HG03159 (cell line): Measurements from ENCODE around the gene DNLZ.

Experiments
- ATAC-seq: cut with Tn5 transposase; IDR thresholded peaks from one replicate; pipeline ENCODE4 v1.9.1; 2021; ENCODE audit warnings: mild to moderate bottlenecking, moderate library complexity; ENCODE audit not compliant: unreplicated experiment

Gene DNLZ

DNA sequence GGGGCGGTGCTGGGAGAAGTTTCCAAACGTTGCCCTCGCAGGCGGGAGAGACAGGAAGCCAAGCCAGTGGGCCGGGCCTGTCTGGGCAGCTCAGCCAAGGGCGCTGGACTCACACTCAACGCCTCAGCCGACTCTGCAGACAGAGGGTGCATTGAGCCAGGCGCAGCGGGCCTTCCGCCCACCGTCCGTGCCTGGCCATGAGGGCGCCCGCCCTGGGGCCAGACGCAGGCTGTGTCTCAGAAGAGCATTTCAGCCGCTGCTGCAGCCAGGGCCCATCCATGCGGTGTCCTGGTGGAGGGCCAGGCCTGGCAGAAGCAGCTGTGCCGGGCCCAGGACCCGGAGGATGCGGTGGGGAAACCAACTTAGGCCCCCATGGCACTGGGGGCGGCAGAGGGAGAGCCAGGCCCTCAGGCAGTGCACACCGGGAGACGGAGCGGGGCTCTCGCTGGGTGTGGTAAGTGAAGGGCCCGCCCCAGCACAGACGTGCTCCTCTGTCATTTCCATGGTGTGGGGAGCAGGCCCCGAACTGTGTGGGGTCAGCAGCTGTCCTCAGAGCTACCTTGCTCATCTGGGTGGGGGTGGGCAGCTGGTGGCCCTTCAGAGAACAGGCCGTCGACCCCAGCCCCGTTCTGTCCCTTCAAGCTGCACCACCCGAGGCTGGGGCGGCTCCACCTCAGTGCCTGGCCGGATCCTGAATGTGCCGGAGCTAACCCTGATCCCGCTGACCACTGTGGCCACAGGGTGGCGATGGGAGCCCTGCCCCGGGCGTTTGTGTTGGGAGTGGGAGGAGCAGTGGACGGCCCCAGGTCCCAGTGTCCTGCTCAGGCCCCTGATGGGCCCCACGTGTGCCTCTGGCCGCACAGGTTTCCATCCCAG is 18.0 kb downstream of the DNLZ start:
- no peak for ATAC-seq

DNA sequence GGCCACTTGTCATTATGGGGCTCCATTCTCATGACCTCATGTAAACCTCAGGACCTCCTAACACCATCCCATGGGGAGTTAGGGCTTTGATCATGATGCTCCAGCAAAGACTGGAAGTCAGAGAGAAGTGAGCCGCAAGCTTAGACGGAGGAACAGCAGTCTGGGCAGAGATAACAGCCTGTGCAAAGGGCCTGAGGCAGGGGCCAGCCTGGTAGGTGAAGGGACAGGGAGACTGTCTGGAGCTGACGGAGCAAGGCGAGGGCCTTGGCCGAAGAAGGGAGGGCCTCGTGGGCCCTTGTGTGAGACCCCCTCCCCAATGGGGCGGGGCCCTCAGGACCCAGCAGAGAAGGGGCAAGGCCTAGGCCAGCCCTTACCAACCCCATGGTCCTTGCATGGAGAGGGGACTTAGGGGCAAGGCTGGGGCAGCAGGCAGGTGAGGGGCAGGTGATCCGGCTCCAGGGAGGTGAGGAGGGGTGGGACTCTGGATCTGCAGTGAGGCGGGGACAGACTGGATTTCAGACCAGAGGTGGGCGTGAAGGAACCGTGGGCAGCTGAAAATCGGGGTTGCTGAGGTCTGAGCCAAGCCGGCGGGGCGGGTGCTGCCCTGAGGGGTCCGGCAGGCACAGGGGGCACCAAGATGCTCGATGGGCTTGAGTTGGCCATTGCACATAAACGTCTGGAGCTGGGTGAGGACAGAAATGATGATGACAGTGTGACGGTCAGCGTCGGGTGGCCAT is 18.8 kb downstream of the DNLZ start:
- ATAC-seq, result no peak

DNA sequence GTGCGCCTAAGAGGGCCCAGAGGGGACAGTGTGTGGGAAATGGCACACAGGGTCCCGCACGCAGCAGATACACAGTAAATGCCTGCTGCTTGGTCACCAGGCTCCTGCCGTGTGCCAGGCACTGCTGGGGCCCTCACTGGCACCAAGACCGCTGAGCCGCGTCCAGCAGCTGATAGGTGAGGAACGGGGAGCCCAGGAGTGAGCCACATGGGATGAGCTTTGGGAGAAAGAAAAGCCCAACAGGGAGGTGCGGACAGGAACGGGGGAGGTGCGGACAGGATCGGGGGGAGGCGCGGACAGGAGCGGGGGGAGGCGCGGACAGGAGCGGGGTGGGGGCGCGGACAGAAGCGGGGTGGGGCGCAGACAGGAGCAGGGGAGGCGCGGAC is 19.7 kb downstream of the DNLZ start:
- ATAC-seq, result no peak

DNA sequence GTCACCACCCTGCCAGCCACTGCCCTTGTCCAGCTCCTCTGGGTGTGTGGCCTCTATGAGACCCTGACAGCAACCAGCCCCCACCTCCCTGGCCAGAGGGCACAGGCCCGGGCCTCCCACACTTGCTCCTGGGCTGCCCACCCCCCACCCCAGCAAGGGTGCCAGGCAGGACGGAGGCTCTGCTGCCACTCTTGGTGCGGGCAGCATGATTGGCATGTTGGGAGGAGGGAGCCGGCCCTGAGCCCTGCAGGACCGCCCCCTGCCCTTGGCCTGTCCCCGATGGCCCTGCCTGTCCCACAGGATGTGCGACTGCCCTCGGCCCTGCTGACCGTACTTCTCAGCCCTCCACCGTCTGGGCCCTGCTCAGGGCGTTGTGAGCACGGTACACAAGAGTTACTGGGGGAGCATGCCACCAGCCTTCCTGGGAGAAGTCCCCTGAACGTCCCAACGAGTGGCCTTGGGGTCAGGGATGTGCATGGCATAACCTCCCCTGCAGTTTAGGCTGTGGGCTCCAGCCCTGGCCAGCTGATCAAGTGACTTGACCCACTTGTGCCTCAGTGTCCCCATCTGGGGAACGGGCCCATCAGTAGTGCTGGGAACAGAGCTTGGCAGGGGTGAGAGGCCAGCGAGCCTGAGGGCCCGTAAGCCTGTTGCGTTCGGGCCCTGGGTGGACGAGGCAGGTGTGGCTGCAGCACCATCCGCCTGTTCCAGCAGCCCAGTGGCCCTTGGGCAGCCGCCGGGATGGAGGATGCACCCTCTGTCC is 20.2 kb downstream of the DNLZ start:
- no peak for ATAC-seq

DNA sequence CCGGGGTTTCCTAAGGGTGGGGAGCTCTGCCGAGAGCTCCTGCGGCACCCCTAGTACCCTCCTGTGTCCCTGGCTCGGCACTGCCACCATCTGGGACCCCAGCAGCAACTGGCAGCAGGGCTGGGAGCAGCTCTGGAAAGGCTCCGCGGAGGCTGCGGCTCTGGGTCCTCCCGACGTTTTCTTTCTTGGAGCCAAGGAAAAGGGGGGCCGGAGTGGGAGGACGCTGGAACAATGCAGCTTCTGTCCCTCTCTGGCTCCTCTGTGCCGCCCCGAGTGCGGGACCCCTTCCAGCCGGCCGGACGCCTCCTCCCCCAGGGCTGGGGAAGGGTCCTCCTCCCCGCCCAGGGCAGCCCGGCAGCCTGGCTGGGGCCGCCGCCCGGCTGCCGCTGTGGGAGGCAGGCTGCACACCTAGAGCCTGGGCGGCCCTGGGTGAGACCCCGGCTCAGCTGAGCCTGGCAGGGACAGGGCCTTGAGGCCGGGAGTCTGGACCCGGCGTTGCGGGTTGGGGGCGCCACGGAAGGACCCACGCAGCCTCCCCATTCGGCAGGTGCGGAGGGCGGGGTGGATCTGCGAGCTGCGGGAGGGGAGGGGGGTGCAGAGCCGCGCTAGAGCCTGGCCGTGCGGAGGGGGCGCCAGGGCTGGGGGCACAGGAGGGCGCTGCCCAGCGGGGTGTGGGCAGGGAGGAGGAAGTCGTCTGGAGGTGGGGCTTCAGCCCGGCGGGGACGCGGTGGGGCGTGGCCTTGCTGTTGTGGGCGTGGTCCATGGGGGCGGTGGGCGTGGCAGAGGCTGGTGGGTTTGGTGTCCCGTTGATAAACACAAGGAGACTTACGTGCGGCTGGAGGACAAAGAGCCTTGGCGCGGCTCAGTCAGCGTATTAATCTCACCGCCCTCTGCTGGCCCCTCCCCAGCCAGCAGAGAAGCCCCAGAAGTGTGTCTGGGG is 21.1 kb downstream of the DNLZ start:
- ATAC-seq, result no peak

DNA sequence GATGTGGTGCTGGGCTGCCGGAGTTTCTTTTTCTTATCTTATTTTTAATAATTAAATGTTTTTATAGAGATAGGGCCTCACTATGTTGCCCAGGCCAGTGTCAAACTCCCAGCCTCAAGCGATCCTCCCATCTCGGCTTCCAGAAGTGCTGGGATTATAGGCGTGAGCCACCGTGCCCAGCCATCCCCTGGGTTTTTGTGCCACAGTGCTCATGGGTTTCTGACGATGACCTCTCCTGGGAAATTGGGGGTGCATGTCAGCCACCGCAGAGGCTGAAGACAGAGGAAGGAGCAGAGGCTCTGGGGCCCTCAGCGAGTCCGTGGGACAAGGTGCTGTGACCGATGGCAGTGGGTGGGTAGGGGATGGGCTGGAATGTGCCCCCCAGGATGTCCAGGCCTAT is 21.8 kb downstream of the DNLZ start:
- no peak for ATAC-seq

DNA sequence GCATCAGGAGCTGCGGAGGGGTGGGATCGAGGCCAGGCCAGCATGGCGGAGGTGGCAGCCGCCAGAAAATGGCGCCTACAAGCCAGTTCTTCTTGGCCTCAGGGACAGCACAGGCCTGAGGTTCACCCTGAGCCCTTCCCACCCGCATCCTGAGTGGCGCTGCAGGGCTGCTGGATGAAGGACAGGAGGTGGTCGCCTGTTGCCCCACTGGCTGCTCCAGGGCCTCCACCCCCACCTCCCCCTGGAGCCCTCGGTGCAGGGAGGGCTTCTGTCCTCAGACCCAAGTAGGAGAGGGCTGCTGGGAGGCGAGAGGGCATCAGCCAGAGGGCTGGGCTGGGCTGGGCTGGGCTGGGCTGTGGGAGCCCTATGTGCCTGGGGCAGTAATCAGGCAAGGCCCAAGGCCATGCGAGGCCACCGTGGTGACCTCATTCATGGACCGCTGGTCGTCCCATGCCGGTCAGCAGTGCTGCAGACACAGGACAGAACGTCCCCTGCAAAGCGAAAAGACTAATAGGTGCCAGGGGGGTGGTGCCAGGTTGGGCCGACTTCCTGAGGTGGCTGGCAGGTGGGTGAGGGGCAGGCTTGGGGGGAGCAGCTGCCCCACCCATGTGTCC is 22.4 kb downstream of the DNLZ start:
- no peak for ATAC-seq

DNA sequence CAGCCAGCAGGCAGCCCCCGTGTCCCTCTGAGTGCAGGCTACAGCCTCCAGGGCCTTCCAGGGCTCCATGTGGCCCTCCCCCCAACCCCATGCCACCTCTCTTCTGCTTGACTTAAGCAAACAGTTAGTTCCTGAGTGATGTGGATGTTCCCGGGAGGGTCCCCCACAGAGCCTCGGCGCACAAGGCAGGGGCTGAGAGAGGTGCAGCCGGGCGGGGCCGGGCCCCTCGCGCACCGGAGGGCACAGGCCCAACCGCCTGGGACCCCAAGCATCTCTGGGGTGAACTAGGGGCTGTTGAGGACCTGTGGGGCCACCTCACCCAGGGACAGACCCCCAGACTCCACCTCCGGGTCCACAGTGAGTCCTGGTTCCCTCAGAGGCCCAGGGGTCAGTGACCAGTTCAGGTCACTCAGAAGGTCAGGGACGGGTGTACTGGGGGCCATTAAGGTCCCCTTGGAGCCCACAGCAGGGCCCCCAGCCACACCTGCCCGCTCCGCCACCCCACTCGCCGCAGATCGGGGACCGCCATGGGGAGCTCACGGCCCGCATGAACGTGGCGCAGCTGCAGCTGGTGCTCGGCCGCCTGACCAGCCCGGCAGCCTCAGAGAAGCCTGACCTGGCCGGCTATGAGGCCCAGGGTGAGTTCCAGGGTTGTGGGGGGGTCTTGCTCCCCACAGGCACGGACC is 23.0 kb downstream of the DNLZ start:
- ATAC-seq, result no peak

DNA sequence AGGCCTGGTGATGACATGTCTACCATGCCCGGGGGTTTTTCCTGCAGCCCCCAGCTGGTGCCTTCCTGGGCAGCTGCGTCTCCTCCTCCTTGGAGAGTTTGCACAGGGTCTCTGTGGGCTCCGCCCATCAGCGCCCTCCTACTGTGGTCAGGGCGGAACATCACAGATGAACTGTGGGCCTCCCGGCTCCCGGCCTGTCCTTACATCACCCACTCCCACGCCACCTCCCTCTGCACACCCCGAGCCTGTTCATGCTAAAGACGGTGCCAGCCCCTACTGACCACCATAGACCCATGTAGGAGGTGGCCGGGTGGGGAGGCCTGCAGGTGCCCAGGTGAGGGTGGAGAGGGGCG is 23.6 kb downstream of the DNLZ start:
- no peak for ATAC-seq

DNA sequence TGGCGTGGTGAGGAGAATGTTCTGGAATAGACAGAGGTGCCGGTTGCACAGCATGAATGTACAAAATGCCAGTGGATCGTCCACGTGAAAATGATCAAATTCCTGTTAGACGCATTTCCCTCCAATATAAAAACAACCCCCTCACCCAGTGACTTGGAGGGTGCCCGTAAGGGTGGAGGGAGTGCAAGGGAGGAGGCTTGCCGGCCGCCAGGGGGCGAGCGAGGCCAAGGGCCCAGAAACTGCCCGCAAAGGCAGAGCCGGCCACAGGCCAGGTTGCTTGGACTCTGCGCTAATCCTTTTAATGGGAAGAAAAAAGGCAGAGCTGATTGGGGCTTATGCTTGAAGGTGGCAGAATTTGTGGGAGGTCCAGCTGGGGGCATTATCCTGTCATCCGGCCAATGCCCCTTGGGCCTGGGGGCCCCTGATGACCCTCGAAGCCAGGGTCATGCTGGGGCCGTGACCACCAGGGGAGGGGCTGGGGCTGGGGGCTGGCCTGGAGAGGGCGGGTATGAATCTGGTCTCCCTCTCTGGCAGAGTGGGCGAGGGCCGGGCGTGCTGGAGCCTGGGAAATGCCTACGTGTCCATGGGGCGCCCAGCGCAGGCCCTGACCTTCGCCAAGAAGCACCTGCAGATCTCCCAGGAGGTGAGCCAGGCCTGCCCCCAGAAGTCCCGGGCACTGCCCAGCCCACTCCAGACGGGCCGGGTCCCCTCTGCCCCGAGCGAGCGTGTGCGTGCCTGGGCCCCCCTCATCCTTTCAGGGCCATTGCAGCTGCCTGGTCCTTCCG is 24.2 kb downstream of the DNLZ start:
- no peak for ATAC-seq

DNA sequence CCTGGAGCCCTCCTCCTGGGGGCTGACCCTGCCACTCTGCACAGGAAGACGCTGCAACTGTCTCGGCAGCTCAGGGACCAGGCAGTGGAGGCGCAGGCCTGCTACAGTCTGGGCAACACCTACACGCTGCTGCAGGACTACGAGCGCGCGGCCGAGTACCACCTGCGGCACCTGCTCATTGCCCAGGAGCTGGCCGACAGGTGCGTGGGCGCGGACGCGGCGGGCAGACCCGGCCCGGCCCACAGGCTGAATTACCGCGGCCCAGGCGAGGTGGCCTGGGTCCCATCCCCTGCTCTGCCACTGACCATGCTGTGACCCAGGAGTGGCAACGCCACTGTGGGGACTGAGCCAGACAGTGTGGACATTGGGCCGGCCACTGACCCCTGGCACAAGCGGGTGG is 25.0 kb downstream of the DNLZ start:
- no peak for ATAC-seq

DNA sequence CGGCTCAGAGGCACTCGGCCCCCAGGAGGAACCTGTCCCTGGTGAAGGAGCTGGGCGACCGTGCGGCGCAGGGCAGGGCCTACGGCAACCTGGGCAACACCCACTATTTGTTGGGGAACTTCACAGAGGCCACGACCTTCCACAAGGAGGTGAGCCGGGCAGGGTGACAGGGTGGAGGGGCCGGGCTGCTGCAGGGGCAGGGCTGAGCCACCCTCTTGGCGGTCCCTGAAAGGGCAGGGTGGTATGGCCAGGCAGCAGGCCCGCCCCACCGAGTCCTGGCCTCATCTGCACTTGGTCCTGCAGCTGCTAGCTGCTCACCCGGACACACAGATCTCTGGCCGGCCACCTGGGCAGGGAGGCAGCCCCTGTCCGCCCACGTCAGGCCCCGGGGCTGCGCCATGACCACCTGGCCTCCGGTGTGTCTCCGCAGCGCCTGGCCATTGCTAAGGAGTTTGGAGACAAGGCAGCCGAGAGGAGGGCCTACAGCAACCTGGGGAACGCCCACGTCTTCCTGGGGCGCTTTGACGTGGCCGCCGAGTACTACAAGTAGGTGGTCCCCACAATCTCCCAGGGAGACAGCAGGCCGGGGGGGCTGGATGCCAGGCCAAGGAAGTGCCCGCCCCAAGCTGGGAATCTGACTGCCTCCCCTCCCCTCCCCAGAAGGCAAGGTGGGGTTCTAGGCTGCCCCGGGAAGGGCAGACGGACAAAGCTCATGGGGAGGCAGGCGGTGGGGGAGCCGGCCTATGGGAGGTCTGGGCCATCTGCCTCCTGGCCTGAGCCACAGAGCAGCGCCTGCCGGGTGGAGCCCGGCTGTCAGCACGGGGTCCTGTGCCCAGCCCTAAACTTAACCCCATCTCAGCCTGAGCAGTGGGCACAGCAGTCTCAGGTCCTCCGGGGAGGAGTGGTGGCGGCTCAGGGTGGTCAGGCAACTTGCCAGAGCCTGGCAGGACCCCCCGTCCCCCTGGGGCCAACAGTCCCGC is 25.8 kb downstream of the DNLZ start:
- no peak for ATAC-seq

DNA sequence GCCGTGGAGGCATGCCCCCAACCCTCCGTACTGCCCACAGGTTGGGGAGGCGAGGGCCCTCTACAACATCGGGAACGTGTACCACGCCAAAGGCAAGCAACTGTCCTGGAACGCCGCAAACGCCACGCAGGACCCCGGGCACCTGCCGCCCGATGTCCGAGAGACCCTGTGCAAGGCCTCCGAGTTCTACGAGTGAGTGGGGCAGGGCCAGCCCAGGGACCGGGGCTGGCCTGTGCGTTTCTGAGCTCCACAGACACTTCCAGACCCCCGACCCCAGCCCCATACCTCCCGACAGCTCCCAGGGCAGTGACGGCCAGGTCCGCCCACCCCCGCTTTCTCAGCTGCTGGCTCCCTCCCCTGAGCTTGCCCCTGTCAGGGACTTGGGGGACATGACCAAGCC is 26.7 kb downstream of the DNLZ start:
- ATAC-seq, result no peak

DNA sequence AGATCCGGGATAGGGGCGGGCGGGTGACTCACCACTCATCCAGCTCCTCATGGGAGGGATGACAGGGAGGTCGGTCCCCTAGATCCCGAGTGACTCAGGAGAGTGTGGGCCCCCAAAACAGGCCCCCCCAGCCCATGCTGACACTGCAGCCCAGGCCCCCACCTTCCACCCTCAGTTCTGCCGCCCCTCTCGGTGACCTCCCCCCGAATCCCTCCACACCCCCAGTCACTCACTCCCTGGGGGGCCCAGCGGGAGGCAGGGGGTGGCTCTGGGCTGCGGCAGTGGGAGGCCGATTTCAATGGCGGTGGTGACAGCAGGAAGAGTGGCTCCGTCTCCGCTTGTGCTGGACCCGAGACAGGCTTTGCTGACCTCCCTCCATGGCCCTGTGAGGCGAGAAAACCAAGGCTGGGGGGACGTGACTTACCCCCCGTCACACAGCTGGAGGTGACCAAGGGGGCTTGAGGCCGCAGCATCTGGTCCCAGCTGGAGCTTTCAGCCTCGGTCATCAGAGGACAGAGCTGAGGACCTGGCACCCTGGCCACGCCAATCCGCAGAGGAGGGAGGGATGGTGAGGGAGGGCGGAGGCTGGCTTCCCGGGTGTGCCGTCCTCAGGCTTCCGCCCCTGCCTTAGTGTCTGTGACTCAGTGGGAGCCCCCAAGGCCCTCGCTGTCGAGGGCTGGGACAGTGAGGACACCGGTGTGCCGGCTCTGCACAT is 27.2 kb downstream of the DNLZ start:
- ATAC-seq, result no peak

DNA sequence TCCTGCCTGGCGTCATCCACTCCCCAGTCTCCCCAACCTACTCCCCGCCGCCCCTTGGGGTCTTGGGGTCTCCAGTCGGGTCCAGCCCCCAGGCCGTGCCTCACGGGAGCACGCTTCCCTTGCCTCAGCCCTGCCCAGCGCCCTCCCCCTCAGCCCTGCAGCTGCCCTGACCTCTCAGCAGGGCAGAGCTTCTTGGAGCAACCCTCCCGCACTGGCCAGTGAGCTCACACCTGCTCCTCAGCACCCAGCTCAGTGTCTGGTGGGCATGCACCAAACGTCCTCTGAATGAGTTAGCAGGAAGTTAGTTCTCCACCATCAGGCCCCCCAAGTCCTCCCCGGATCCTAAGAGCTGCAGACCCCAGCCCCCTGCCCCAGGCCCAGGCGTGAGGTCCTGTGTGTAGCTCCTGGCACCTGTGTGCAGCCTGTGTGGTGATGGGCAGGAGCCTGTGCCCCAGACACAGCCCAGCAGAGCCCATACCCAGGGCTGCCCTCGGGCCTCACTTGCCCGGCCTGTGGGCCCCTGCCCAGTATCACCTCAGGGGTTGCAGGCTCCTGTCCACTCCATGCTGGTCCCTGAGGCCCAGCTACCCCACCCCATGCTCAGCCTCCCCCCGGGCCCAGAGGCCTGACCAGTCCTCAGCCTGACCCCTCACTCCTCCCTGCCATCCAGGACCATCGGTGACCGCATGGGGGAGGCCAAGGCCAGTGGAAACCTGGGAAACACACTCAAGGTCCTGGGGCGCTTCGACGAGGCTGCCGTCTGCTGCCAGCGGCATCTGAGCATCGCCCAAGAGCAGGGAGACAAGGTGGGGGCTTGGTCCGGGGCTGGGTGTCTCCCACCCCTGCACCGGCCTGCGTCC is 28.0 kb downstream of the DNLZ start:
- no peak for ATAC-seq

DNA sequence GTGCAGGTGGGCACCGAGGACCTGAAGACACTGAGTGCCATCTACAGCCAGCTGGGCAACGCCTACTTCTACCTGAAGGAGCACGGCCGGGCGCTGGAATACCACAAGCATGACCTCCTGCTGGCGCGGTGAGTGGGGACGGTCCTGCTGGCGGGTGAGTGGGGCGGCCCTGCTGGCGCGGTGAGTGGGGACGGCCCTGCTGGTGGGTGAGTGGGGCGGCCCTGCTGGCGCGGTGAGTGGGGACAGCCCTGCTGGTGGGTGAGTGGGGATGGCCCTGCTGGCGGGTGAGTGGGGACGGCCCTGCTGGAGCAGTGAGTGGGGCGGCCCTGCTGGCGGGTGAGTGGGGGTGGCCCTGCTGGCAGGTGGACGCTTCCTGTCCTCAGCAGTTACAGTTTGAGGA is 29.0 kb downstream of the DNLZ start:
- no peak for ATAC-seq
